Measurements from ENCODE around the gene C2CD2L.

DNA sequence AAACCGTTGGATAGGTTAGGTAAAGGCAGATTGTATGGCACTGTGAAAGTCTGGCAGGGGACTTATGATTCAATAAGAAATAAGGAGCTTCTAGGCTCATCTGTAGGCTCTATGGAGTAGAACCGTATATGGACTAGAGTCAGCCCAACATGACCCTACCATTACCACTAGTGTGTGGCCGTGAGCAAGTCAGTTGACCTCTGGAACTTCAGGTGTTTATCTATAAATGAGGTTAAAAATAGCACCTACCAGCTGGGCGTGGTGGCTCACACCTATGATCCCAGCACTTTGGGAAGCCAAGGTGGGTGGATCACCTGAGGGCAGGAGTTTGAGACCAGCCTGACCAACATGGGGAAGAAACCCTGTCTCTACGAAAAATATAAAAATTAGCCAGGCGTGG lies 18.7 kb downstream of the C2CD2L start:
- TF ChIP-seq, protein P1, sequence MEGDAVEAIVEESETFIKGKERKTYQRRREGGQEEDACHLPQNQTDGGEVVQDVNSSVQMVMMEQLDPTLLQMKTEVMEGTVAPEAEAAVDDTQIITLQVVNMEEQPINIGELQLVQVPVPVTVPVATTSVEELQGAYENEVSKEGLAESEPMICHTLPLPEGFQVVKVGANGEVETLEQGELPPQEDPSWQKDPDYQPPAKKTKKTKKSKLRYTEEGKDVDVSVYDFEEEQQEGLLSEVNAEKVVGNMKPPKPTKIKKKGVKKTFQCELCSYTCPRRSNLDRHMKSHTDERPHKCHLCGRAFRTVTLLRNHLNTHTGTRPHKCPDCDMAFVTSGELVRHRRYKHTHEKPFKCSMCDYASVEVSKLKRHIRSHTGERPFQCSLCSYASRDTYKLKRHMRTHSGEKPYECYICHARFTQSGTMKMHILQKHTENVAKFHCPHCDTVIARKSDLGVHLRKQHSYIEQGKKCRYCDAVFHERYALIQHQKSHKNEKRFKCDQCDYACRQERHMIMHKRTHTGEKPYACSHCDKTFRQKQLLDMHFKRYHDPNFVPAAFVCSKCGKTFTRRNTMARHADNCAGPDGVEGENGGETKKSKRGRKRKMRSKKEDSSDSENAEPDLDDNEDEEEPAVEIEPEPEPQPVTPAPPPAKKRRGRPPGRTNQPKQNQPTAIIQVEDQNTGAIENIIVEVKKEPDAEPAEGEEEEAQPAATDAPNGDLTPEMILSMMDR (IDR thresholded peaks at IDR 0.05), result no peak
- no peak for TF ChIP-seq POLR2A (IDR thresholded peaks at IDR 0.05)
